OCI-LY1 (cell line): ENCODE data around the gene NWD2.

Experiments used
- H2AFZ ChIP-seq: fragments of 200-600 bp; sonication (generic), shearing (Covaris generic); 2 replicates; pipeline ENCODE4 v1.6.0; 2014; ENCODE audit warnings: antibody characterized with exemption, mild to moderate bottlenecking, low read length
- H3F3A ChIP-seq: fragments of 200-600 bp; sonication (generic), shearing (Covaris generic); 2 replicates; pipeline ENCODE4 v1.6.0; 2014; ENCODE audit warnings: mild to moderate bottlenecking, antibody characterized with exemption, low read length, moderate library complexity; ENCODE audit not compliant: insufficient read depth
- H3K27ac ChIP-seq: fragments of 200-600 bp; sonication (generic); 2 replicates; pipeline ENCODE4 v1.5.1; 2014; ENCODE audit warnings: low read length, mixed run types, mild to moderate bottlenecking, low read depth; ENCODE audit not compliant: poor library complexity, severe bottlenecking
- H3K27me3 ChIP-seq: fragments of 200-600 bp; sonication (generic); 2 replicates; pipeline ENCODE4 v1.6.0; 2014; ENCODE audit warnings: antibody characterized with exemption, mild to moderate bottlenecking, low read length, moderate library complexity; ENCODE audit not compliant: insufficient read depth
- H3K36me3 ChIP-seq: fragments of 200-600 bp; sonication (generic); 2 replicates; pipeline ENCODE4 v1.6.1; 2014; ENCODE audit warnings: mild to moderate bottlenecking, antibody characterized with exemption, low read length, moderate library complexity, mixed read lengths; ENCODE audit not compliant: insufficient read depth
- H3K4me1 ChIP-seq: fragments of 200-600 bp; sonication (generic); 2 replicates; pipeline ENCODE4 v1.5.1; 2014; ENCODE audit warnings: mild to moderate bottlenecking, low read length, moderate library complexity; ENCODE audit not compliant: insufficient read depth, severe bottlenecking
- H3K4me2 ChIP-seq: fragments of 200-600 bp; sonication (generic), shearing (Covaris generic); 2 replicates; pipeline ENCODE4 v1.6.1; 2014; ENCODE audit warnings: low read length
- H3K4me3 ChIP-seq: fragments of 200-600 bp; sonication (generic); 2 replicates; pipeline ENCODE4 v1.5.1; 2014; ENCODE audit warnings: low read length, low read depth, mild to moderate bottlenecking, mixed read lengths; ENCODE audit not compliant: poor library complexity, severe bottlenecking
- H3K79me2 ChIP-seq: fragments of 200-600 bp; shearing (Covaris generic); 2 replicates; pipeline ENCODE4 v1.6.1; 2016; ENCODE audit warnings: mixed run types, low read length, mixed read lengths; ENCODE audit not compliant: insufficient read depth
- H3K9ac ChIP-seq: fragments of 200-600 bp; sonication (generic), shearing (Covaris generic); 2 replicates; pipeline ENCODE4 v1.6.1; 2014; ENCODE audit warnings: mild to moderate bottlenecking, low read length, mixed read lengths
- H3K9me2 ChIP-seq: fragments of 200-600 bp; sonication (generic), shearing (Covaris generic); 2 replicates; pipeline ENCODE4 v1.6.1; 2014; ENCODE audit warnings: low read depth, mild to moderate bottlenecking, low read length, mixed read lengths
- H3K9me3 ChIP-seq: fragments of 200-600 bp; shearing (Covaris generic); 2 replicates; pipeline ENCODE4 v1.6.1; 2014; ENCODE audit warnings: low read length, mixed read lengths
- H4K20me1 ChIP-seq: fragments of 200-600 bp; sonication (generic), shearing (Covaris generic); 2 replicates; pipeline ENCODE4 v1.6.0; 2016; ENCODE audit warnings: mild to moderate bottlenecking, low read length; ENCODE audit not compliant: insufficient read depth
- CTCF ChIP-seq: fragments of 200-600 bp; sonication (generic), shearing (Covaris generic); IDR thresholded peaks from 2 replicates; pipeline ENCODE4 v1.5.1; 2017; ENCODE audit warnings: mild to moderate bottlenecking, antibody characterized with exemption, low read length, moderate library complexity, mixed read lengths
- EZH2 ChIP-seq: fragments of 200-600 bp; sonication (generic), shearing (Covaris generic); IDR thresholded peaks from 2 replicates; pipeline ENCODE4 v1.8.0; 2017; ENCODE audit warnings: borderline replicate concordance, mixed run types, mild to moderate bottlenecking, antibody characterized with exemption, low read length, moderate library complexity, mixed read lengths

Gene NWD2

GRCh38 chr4:37465296-37465695, 220.8 kb downstream of the NWD2 start:
- no peak overlapping the region for H3K4me2 ChIP-seq
- no peaks in the 10 kb centered on the region for H3F3A ChIP-seq
- no peak overlapping the region for H2AFZ ChIP-seq
- no peaks in the 10 kb centered on the region for H3K36me3 ChIP-seq
- TF ChIP-seq EZH2 (no peak), CTCF (no peak)
- H3K9me3 ChIP-seq = no peaks in the 10 kb centered on the region
- no peaks in the 10 kb centered on the region for H3K79me2 ChIP-seq
- H3K4me3 ChIP-seq = no peak overlapping the region
- no peak overlapping the region for H3K27ac ChIP-seq
- H3K9ac ChIP-seq = no peak overlapping the region
- no peaks in the 10 kb centered on the region for H3K27me3 ChIP-seq
- no peaks in the 10 kb centered on the region for H4K20me1 ChIP-seq
- no peaks in the 10 kb centered on the region for H3K9me2 ChIP-seq
- no peaks in the 10 kb centered on the region for H3K4me1 ChIP-seq

GRCh38 chr4:37465845-37466244, 221.3 kb downstream of the NWD2 start:
- no peak for TF ChIP-seq EZH2
- no peak for TF ChIP-seq CTCF

GRCh38 chr4:37467223-37467622, 222.7 kb downstream of the NWD2 start:
- Histone ChIP-seq H3K4me3 (no peak overlapping the region), H3K9me3 (no peaks in the 10 kb centered on the region), H3K4me1 (no peaks in the 10 kb centered on the region), H3K4me2 (no peak overlapping the region), H4K20me1 (no peaks in the 10 kb centered on the region), H3F3A (no peaks in the 10 kb centered on the region), H3K79me2 (no peaks in the 10 kb centered on the region), H3K9me2 (no peaks in the 10 kb centered on the region), H3K36me3 (no peaks in the 10 kb centered on the region), H2AFZ (no peak overlapping the region), H3K27me3 (no peaks in the 10 kb centered on the region), H3K27ac (no peak overlapping the region), H3K9ac (no peak overlapping the region)
- TF ChIP-seq CTCF (no peak), EZH2 (no peak)

More at GRCh38 chr4:37465845-37466244, 221.3 kb downstream of the NWD2 start:
- Histone ChIP-seq H3K4me3 (no peak overlapping the region), H3K9me3 (no peaks in the 10 kb centered on the region), H3K36me3 (no peaks in the 10 kb centered on the region), H3K4me2 (no peak overlapping the region), H3K27me3 (no peaks in the 10 kb centered on the region), H4K20me1 (no peaks in the 10 kb centered on the region), H3F3A (no peaks in the 10 kb centered on the region), H3K9me2 (no peaks in the 10 kb centered on the region), H2AFZ (no peak overlapping the region), H3K27ac (no peak overlapping the region), H3K9ac (no peak overlapping the region), H3K79me2 (no peaks in the 10 kb centered on the region), H3K4me1 (no peaks in the 10 kb centered on the region)
